HG02970 (cell line): ENCODE data around the gene NXF3.
"Not testable (repeated sequence)": the region's sequence is repeated elsewhere in the genome, so short reads cannot be mapped to it uniquely, and the experiment has no call there.

Experiments used
- ATAC-seq: cut with Tn5 transposase; IDR thresholded peaks from one replicate; pipeline ENCODE4 v1.9.1; 2021; ENCODE audit warnings: mild to moderate bottlenecking, moderate library complexity, moderate number of reproducible peaks; ENCODE audit not compliant: unreplicated experiment, low FRiP score

The NXF3 gene

DNA sequence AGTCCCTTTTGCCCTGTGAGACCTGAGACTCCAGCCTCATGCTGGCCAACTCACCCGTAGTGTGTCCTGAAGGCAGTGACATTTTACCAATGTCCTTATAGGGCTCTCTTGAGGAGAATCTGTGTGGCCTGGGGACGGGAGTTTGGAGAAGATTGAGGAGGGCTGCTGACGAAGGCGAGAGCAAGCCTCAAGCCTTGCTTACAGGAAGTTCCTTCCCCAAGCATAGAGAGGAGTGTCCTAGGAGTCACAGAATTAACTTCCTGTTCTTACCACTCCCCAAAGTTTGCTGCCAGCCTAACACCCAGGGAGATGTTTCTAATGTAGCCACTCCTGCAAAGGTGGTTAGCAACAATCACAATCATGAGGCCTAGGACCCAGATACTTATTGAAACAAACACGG lies at the start of gene NXF3:
Gene NXF3, minus strand, starts transcription at position 202 of the 400 bp plus-strand sequence. Its CDS starts 120 bp downstream, at position 82.
- ATAC-seq: no peak

GRCh38 chrX:103136528-103136927 lies 43.6 kb upstream of the NXF3 start:
- not testable (repeated sequence) for ATAC-seq

- ATAC-seq: no peak
These were observed 31.3 kb upstream of the NXF3 start for GRCh38 chrX:103124284-103124683.

DNA sequence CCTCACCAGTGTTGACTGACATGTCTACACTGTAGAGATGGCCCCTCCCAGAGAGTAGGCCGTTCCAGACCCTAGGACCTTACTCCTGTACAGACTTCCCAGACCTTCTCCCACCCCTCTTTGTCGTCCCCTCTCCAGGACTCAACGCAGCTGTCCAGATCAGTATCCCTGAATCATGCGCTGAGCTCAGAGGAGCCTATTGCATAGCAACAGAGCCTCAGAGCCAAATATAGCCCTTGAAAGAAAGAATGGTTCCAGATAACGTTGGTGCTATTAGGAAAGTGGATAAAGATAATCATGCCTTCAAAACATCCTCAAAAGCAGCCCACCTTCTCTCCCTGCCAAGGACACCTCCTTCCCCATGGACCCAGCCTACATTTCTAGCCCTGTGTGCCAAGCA lies 27.8 kb upstream of the NXF3 start:
- ATAC-seq: no peak

- not testable (repeated sequence) for ATAC-seq
These were observed 24.0 kb upstream of the NXF3 start for GRCh38 chrX:103116970-103117369.

DNA sequence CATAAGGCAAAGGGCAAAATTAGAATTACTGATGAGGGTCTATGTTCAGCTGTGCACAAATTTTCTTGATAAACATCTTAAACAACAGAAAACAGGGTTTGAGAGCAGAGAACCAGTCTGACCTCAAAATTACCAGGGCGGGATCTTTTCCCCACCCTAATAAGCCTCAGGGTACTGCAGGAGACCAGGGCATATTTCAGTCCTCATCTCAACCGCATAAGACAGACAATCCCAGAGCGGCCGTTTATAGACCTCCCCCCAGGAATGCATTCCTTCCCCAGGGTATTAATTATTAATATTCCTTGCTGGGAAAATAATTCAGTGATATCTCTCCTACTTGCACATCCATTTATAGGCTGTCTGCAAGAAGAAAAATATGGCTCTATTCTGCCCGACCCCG lies 16.6 kb upstream of the NXF3 start:
- ATAC-seq: not testable (repeated sequence)

GRCh38 chrX:103107836-103108235 lies 14.9 kb upstream of the NXF3 start:
- no peak for ATAC-seq

- not testable (repeated sequence) for ATAC-seq
These were observed 14.3 kb upstream of the NXF3 start for GRCh38 chrX:103107227-103107737.

GRCh38 chrX:103104370-103104769 lies 11.4 kb upstream of the NXF3 start:
- ATAC-seq: not testable (repeated sequence)

- ATAC-seq: not testable (repeated sequence)
These were observed 10.9 kb upstream of the NXF3 start for GRCh38 chrX:103103866-103104265.

- ATAC-seq: no peak
These were observed 8.5 kb upstream of the NXF3 start for GRCh38 chrX:103101299-103102042.

DNA sequence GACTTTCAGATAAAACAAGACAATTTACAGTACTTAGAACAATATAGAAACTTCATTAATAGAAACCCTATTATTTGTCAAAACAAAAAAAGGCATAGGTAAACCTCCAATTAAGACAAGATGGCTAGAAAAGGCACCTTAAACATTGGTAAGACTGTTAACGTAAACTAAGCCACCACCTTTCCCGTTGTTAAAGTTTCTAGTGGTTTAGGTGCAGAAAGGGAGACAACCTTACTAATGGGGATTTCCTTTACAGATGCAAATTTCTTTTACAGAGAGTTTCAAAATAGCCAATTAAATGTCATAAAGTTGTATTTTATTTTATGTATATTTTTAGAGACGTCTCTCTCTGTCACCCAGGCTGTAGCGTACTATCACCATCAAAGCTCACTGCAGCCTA lies 7.5 kb upstream of the NXF3 start:
- no peak for ATAC-seq

DNA sequence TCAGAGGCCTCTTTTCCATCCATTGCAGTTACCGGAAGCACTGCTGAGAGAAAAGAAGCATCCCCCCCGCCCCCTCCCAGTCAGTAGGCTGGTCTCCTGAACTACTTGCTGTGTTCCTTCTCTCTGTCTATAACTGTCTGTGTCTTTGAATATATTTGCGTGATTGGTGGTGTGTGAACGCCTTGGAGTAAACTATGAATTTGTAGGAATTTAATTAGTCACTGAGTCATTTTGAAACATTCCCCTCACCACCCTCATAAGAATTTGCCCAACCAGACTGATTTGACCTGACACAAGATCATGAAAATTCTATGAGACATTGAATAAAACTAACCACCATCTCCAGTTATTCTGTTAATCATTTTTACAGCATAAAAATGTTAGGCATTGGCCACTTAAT lies 6.7 kb upstream of the NXF3 start:
- ATAC-seq: no peak

GRCh38 chrX:103098488-103098887 lies 5.5 kb upstream of the NXF3 start:
- no peak for ATAC-seq

- ATAC-seq: no peak
These were observed 11.9 kb downstream of the NXF3 start for GRCh38 chrX:103081051-103081450.

DNA sequence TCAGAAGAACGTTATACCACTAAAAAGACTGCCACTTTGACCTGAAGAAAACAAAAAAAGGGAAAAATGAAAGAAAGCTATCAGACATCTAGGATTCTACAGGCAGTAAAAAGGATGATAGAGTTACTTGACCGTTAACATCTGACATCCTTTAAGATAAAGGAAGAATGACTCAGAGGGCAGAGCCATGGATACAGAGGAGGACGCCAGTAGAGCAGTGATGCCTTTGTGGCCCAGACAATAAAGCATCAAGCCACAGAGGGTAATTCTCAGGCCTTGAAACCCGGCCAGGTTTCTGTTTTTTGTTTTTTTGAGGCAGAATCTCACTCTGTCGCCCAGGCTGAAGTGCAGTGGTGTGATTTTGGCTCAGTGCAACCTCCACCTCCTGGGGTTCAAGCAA lies 19.5 kb downstream of the NXF3 start:
- ATAC-seq: no peak

DNA sequence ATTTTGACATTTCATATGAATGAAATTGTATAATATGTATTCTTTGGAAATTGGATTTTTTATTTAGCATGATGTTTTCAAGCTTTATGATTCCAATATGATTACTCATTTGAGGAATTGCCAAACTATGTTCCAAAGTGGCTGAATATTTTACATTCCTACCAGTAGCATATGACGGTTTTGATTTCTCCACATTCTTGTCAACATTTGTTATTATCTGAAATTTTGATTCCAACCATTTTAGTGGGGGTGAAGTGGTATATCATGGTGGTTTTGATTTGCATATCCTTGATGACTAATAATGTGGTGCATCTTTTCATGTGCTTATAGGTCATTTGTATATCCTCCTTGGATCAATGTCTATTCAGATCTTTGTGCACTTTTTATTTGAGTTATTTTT lies 26.3 kb downstream of the NXF3 start:
- ATAC-seq: no peak

GRCh38 chrX:103063918-103064434 lies 29.0 kb downstream of the NXF3 start, which contains the start of gene BEX1:
Gene BEX1, minus strand, starts transcription at chrX:103064171. Its CDS starts 897 bp downstream, at chrX:103063274.
- no peak for ATAC-seq

- no peak for ATAC-seq
These were observed 29.6 kb downstream of the NXF3 start for GRCh38 chrX:103063191-103063845.

DNA sequence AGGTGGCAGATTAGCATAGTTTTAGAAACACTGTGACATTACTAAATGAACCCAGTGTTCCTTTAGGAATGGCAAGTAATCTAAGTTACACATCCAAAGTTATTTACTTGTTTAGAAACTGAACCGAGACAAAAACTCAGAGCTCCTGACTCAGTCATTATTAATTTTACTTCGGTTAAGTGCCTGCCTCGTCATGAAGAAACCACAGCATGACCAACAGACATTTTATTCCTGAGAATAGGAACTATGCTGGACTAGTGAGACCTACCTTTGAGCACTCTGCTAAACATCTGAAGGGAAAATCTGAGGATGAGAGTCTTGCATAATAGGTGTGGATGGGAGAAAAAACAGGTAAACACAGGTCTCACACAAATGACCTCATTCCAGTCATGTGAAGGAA lies 31.5 kb downstream of the NXF3 start:
- ATAC-seq: no peak

DNA sequence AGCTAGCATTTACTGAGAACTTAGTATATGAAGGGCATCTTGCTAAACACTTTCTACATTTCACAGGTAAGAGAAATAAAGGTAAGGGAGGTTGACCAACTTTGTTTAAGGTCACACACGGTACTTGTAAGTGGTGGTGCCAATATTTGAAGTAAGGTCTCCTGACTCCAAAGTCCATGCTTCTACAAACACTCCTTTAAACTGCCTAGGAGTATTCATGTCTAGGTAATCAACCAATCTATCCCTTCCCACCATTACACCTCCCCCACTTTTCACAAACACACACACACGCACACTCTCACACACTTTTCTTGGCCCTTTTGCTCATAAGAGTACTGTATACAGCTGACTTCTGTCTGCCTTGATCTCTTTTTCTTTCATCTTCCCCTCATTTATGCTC lies 36.0 kb downstream of the NXF3 start:
- ATAC-seq: no peak
